Measurements from ENCODE around the gene INIP. TPM values are rescaled to one million over a fixed set of nuclear protein-coding genes. Genes with fewer than 3 reads are reported as not detected.

The INIP gene
- polyA plus RNA-seq, 1 donor from 2014 or later = 64.7 TPM

GRCh38 chr9:112663681-112664080 is 54.2 kb downstream of the INIP start:
- no peaks in the 10 kb centered on the region for H3K9me3 ChIP-seq (ENCODE audit: low read length)
- H3K4me3 ChIP-seq (ENCODE audit: low read length) = no peak overlapping the region
- H3K36me3 ChIP-seq (ENCODE audit: insufficient read depth, low read length) = no peaks in the 10 kb centered on the region
- H3K9me2 ChIP-seq (ENCODE audit: insufficient read depth, low read length) = no peaks in the 10 kb centered on the region
- no peak overlapping the region for H2AFZ ChIP-seq (ENCODE audit: low read depth, low read length)
- H3K79me2 ChIP-seq (replicated peaks; ENCODE audit: insufficient read depth, low read length) = no peaks in the 10 kb centered on the region
- no peaks in the 10 kb centered on the region for H4K20me1 ChIP-seq (ENCODE audit: insufficient read depth)
- no peaks in the 10 kb centered on the region for H3F3A ChIP-seq (ENCODE audit: insufficient read depth, low read length, poor library complexity, severe bottlenecking)
- TF ChIP-seq, protein P1, sequence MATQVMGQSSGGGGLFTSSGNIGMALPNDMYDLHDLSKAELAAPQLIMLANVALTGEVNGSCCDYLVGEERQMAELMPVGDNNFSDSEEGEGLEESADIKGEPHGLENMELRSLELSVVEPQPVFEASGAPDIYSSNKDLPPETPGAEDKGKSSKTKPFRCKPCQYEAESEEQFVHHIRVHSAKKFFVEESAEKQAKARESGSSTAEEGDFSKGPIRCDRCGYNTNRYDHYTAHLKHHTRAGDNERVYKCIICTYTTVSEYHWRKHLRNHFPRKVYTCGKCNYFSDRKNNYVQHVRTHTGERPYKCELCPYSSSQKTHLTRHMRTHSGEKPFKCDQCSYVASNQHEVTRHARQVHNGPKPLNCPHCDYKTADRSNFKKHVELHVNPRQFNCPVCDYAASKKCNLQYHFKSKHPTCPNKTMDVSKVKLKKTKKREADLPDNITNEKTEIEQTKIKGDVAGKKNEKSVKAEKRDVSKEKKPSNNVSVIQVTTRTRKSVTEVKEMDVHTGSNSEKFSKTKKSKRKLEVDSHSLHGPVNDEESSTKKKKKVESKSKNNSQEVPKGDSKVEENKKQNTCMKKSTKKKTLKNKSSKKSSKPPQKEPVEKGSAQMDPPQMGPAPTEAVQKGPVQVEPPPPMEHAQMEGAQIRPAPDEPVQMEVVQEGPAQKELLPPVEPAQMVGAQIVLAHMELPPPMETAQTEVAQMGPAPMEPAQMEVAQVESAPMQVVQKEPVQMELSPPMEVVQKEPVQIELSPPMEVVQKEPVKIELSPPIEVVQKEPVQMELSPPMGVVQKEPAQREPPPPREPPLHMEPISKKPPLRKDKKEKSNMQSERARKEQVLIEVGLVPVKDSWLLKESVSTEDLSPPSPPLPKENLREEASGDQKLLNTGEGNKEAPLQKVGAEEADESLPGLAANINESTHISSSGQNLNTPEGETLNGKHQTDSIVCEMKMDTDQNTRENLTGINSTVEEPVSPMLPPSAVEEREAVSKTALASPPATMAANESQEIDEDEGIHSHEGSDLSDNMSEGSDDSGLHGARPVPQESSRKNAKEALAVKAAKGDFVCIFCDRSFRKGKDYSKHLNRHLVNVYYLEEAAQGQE (IDR thresholded peaks at IDR 0.05; ENCODE audit: borderline replicate concordance) = no peak
- TF ChIP-seq TAF1 (IDR thresholded peaks at IDR 0.05; ENCODE audit: low read depth) (no peak), RAD21 (conservative IDR thresholded peaks at IDR 0.05) (no peak), MXI1 (conservative IDR thresholded peaks at IDR 0.05; ENCODE audit: poor library complexity, severe bottlenecking) (no peak), POLR2AphosphoS5 (IDR thresholded peaks at IDR 0.05) (no peak), EP300 (conservative IDR thresholded peaks at IDR 0.05; ENCODE audit: poor library complexity, severe bottlenecking) (no peak), EZH2 (IDR thresholded peaks at IDR 0.05; ENCODE audit: borderline replicate concordance, insufficient read depth, low read length, poor library complexity, severe bottlenecking) (no peak), CTCF (IDR thresholded peaks at IDR 0.05; ENCODE audit: poor library complexity, severe bottlenecking) (no peak), SMC3 (conservative IDR thresholded peaks at IDR 0.05; ENCODE audit: poor library complexity) (no peak)
- no peak overlapping the region for H3K27ac ChIP-seq (ENCODE audit: low read length)
- H3K9ac ChIP-seq (ENCODE audit: low read length) = no peak overlapping the region
- H3K27me3 ChIP-seq (ENCODE audit: insufficient read depth, low read depth, low read length) = no peaks in the 10 kb centered on the region
- H3K4me2 ChIP-seq (ENCODE audit: low read length) = no peak overlapping the region

DNA sequence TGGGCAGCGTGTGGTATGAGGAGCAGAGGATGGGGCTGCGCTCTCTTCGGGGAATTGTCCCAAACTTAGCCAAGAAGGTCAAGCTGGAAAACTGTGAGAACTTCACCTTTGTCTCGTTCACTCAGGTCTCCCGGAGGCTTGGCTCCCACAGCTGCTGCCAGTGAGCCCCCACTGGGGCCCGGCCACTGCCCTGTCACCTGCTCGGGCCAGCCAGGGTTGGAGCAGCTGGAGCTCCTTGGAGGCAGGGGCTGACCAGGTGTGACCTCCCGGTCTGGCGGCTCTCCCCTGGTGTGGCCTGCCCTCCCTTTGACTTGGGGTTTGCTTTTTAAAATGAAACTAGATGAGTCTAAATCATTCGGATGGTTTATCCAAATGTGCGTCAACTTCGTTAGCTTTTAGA is 58.0 kb downstream of the INIP start:
- Histone ChIP-seq H2AFZ (ENCODE audit: low read depth, low read length) (no peak overlapping the region), H3K9me2 (ENCODE audit: insufficient read depth, low read length) (no peaks in the 10 kb centered on the region), H3K4me2 (ENCODE audit: low read length) (no peak overlapping the region), H3F3A (ENCODE audit: insufficient read depth, low read length, poor library complexity, severe bottlenecking) (no peaks in the 10 kb centered on the region), H4K20me1 (ENCODE audit: insufficient read depth) (no peaks in the 10 kb centered on the region), H3K79me2 (replicated peaks; ENCODE audit: insufficient read depth, low read length) (no peaks in the 10 kb centered on the region), H3K36me3 (ENCODE audit: insufficient read depth, low read length) (no peaks in the 10 kb centered on the region), H3K27me3 (ENCODE audit: insufficient read depth, low read depth, low read length) (no peaks in the 10 kb centered on the region), H3K9me3 (ENCODE audit: low read length) (no peaks in the 10 kb centered on the region), H3K4me3 (ENCODE audit: low read length) (no peak overlapping the region), H3K9ac (ENCODE audit: low read length) (no peak overlapping the region), H3K27ac (ENCODE audit: low read length) (no peak overlapping the region)
- TF ChIP-seq, protein P1 (IDR thresholded peaks at IDR 0.05; ENCODE audit: borderline replicate concordance) = no peak
- TF ChIP-seq EZH2 (IDR thresholded peaks at IDR 0.05; ENCODE audit: borderline replicate concordance, insufficient read depth, low read length, poor library complexity, severe bottlenecking) (no peak), MXI1 (conservative IDR thresholded peaks at IDR 0.05; ENCODE audit: poor library complexity, severe bottlenecking) (no peak)
